Keratinocyte (primary cell): Measurements from ENCODE around the gene MYO10.

Experiments used
- CTCF ChIP-seq, 3 experiments: IDR thresholded peaks in 1 of 3; conservative IDR thresholded peaks in 1 of 3; optimal IDR thresholded peaks in 1 of 3; 2 replicates in 2 of 3; 3 replicates in 1 of 3; pipeline versions ENCODE3 to v1.5.1; 2011; ENCODE audit warnings: low read length in 3 of 3, mild to moderate bottlenecking in 3 of 3, moderate library complexity in 2 of 3, control low read depth in 1 of 3, inconsistent platforms in 1 of 3; ENCODE audit not compliant: insufficient read depth in 2 of 3; ENCODE audit errors: extremely low read depth in 1 of 3
- EZH2 ChIP-seq: IDR thresholded peaks from one replicate; pipeline ENCODE4 v1.6.1; 2012; ENCODE audit warnings: inconsistent platforms, mild to moderate bottlenecking, low read length, moderate library complexity

DNA sequence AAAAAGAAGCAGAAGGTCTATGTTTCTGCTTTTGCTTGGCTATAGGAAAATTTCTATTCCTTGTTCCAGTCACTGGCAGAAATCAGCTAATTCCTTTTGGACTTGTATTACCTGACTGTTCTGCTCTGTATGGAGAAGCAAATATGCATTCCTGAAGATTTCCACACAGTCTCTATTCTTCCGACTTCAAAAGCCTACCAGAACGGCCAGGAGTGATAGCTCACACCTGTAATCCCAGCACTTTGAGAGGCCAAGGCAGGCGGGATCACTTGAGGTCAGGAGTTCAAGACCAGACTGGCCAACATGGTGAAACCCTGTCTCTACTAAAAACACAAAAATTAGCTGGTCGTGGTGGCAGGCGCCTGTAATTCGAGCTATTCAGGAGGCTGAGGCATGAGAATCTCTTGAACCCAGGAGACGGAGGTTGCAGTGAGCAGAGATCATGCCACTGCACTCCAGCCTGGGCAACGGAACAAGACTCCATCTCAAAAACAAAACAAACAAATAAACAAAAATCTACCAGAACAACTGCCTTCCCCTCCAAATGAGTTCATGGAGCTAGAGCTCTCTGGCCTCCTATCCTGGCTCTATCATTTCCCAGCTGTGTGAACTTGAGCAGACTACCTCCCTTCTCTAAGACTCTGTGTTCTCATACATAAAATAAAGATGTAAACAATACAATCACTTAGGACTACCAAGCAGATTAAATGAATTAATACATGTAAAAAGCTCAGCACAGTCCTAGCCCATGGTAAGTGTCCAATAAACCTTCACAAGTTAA lies 17.0 kb downstream of the MYO10 start:
- no peak for TF ChIP-seq CTCF (optimal IDR thresholded peaks at IDR 0.05 in 1 of 3, IDR thresholded peaks at IDR 0.05 in 1 of 3, conservative IDR thresholded peaks at IDR 0.05 in 1 of 3; ENCODE audit: extremely low read depth in 1 of 3, insufficient read depth in 2 of 3, low read length in 3 of 3)
- TF ChIP-seq EZH2, result no peak
